Hepatic stellate cell (primary cell): ENCODE data around the gene RUNX1.
"Not testable (repeated sequence)": the region's sequence is repeated elsewhere in the genome, so short reads cannot be mapped to it uniquely, and the experiment has no call there.

Experiments
- DNase-seq: peaks from one replicate; pipeline ENCODE4 v3.0.0; 2011; ENCODE audit warnings: low spot score

The RUNX1 gene

GRCh38 chr21:34969423-34970166 lies 79.5 kb downstream of the RUNX1 start:
- DNase-seq, result no peak

DNA sequence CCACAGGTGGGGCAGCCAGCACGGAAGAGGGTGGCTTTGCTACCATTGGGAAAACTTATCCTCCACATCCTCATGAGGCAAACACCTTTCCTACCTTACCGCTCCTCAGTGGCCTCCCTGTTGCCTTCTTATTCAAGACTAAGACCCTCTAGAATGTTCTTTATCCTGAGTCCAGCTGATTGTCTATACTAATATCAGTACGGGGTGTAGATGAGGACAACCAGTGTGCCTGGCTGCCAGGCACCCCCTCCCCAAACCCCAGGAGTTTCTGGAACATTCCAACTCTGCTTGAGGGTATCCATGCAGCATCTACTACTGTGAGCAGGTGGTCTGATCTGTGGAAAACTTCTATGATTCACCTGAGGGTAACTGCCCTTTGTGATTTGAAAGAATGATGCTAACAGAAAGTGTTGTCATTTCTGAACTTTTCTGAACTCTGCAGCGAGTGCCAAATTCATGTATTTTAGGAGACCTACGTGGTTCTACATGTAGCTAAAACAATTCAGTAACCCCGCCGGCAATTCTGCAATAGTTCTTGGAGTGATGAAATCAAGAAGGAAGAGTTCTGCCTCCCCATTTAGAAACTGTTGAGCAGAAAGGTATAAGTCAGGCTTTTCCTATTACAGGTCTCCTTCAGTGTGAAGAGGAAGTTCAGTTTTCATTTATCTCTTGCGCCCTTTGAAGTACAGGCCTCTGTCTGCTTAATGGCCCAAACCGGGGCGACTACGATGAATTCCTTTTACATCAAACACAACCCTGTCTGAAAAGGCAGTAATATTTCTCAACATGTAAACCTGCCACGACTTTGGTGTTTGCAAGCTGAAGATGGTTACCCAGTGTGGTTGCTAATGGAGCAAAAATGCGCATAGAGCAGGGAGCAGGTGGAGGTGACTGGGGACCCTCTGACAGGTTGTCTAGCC lies 80.4 kb downstream of the RUNX1 start:
- DNase-seq, result no peak

DNA sequence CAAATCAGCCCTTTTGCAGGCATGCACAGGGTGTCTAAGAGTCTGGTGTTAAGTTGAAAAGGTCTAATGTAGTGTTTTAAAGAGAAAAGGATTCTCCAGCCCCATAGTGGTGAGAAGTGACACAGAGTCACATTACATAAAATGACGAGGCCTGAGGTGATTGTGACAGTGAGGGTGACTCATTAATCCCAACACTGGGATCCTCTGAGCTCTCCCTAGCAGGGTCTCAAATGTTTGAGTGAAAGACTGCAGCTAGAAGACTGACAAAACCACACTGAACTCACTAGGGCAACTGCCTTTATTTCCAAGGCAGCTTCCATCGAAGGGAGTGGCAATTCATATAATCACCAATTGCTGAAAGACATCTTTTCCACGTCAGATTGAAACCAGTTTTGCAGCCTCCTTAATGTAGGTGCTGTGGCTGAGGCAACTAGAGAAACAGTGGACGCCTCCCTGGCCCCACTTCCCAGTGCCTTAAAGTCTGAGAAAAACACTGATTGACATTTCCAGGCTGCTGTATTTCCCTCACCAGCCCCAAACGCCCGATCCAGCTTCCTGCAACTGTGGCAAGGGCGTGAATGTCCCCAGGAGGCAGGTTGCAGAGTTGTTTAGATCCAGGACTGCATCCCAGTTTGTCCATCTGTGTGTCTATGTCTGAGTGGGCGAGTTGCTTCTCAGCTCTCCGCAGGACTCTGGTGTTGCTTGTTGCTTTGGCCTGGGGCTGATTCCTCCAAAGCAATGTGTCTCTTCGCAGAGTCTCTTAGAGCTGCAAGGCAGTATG lies 81.4 kb downstream of the RUNX1 start:
- DNase-seq, result no peak

- DNase-seq, result not testable (repeated sequence)
Observed at GRCh38 chr21:34966881-34967280, 82.2 kb downstream of the RUNX1 start.

DNA sequence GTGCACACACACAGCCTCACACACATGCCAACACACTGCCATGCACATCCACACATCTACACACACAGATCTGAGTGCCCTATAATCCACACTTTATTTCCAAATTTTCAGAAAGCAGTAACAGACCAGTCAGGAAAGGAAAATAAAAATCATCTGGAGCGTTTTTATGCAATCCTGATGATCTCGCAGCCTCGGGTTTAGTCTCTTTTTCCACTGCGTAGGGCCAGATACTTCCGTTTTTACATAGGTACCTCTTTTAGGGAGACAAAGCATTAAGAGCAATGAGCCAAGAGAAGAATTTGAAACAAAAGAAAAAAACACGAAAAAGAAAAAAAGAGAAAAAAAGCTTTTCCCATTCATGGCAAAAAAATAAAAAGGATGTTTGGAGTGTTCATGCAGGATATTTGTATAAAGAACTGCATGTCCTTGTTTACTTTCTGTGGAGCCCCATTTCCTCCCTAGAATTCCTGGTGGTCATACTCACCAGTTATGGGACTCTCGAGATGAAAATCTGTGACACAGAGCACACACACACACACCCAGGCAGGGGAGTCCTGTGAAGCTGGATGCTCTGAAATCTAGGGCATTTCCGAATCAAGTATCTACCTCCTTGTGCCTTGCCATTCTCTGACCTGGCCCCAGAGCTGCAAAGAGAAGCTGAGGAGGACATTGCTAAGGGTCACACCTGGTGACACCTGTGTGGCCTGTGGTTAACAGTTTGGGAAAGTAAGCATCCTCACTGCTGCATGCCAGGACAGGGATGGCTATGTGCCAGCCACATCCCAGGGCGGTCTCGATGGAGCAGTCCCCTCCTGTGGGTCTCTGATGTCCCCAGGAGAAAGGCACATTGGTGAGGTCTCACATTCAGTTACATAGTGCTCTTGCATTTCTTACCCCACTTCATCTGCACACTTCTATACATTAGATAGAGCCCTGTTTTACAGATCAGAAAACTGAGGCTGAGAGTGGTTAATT lies 83.6 kb downstream of the RUNX1 start:
- peak; percentile 74 for DNase-seq

DNA sequence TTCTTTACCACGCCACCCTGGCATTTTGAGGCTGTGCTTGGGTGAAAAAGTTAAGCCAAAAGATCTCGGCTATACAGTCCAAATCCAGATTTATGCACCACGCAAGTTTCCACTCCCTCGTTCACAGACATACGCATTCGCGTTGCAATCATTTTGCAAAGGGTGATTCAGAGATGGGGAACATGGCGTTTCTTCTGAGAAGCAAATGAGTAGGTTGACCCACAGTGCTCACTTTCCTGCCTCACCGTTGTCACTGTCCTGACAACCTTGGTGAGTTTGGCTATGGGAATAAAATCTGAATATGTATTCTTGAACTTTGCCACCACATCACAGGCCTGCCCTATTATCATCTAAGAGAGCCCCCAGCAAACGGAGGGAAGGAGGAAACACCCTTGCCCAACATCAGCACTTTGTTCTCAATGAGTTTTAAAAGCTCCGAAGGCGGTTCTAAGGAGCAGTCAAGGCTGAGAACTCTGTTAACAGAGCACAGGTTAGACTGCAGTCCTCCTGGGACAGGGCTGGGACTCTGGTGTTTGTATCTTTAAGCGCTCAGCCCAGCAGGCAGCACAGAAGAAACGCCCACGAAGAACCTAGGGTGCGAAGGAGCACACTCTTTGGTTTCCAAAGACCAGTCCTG lies 86.4 kb downstream of the RUNX1 start:
- no peak for DNase-seq

- DNase-seq, result no peak
Observed at GRCh38 chr21:34962136-34962535, 87.0 kb downstream of the RUNX1 start.

- DNase-seq, result no peak
Observed at GRCh38 chr21:34960687-34961086, 88.4 kb downstream of the RUNX1 start.

- DNase-seq, result no peak
Observed at GRCh38 chr21:34959607-34960006, 89.5 kb downstream of the RUNX1 start.

DNA sequence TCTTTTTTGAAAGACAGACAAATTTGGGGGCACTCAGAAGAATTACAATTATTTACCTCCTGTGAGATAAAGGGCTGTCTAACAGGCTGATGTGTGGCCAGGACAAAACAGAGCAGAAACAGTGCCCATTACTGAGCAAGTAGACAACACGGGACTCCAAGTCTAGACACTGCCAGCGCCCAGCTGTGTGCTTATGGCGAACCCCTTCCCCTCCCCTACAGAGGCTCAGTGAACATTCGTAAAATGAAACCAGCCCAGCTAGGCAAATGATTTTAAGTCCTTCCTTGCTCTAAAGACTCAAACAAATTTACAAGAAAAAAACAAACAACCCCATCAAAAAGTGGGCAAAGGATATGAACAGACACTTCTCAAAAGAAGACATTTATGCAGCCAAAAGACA lies 91.1 kb downstream of the RUNX1 start:
- DNase-seq, result no peak

- no peak for DNase-seq
Observed at GRCh38 chr21:34956416-34957316, 92.4 kb downstream of the RUNX1 start.

DNA sequence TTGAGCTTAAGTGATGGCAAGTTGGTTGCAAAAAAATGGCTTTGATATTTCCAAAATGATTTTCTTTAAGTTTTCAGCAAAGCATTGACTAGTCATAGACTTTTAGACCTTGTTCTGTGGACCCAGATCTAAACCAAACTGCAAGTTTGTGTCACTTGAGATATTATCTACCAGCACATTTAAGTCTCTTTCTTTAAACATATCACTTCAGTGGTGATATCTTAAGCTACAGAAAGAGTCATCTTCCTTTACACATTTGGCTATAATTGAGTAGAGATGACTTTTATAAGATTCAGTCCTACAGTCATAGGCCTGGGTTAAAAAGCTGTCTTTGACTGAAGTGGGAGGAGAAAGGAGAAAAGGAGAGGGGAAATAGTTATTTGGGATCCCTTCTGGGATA lies 95.2 kb downstream of the RUNX1 start:
- DNase-seq, result no peak

- no peak for DNase-seq
Observed at GRCh38 chr21:34952701-34953100, 96.4 kb downstream of the RUNX1 start.

- not testable (repeated sequence) for DNase-seq
Observed at GRCh38 chr21:34951868-34952267, 97.2 kb downstream of the RUNX1 start.

GRCh38 chr21:34950980-34951379 lies 98.1 kb downstream of the RUNX1 start:
- no peak for DNase-seq

DNA sequence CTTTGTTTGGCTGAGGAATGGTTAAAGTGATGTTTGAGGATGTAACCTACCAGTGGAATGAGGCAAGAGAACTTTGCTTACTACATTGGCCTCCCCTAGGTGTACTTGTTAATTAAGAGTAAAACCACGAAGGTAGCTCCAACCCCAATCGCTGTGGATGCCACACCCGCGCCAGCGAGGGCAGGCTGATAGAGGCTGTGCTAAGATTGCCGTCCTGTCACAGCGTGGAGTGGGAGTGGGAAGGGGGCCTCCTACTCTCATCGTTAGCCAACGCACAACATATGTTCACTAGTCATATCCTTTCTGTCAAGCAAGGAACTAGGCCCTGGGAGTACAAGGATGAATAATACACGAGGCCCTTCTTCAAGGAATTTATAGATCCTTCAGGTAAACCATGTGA lies 99.6 kb downstream of the RUNX1 start:
- no peak for DNase-seq

- DNase-seq, result no peak
Observed at GRCh38 chr21:34949030-34949429, 100.1 kb downstream of the RUNX1 start.

- no peak for DNase-seq
Observed at GRCh38 chr21:34948157-34948556, 100.9 kb downstream of the RUNX1 start.

- DNase-seq, result no peak
Observed at GRCh38 chr21:34946916-34947534, 102.1 kb downstream of the RUNX1 start.
